ENCODE results near the gene ATP2B3. TPM values are rescaled to one million over a fixed set of nuclear protein-coding genes. Genes with fewer than 3 reads are reported as not detected.

ATP2B3 gene
- total and polyA plus RNA-seq, 11 donors, result 0.12 TPM; not detected in 10

DNA sequence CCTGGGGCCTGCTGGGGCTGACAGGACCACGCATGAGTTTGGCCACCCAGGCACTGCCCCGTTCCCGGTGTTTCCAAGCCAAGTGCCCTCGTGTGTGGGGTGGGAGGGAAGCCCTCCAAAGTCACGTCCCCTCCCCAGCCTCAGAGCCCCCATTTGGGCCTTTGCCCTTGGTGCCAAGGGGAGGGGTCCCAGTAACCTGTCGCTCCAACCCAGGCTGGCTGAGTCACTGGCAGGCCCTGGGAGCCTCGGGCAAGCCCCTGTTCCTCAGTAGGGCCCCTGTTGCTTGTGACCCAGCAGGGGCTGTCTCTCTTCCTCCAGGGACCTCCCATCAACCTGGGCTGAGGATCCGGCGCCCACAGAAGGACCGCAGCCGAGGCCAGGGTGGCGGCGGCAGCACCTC lies 36.4 kb upstream of the ATP2B3 start:
- no peak for ATAC-seq
- peaks cover 0 to 17% (median under 1%) of the 10 kb centered on the region in 12 donors for H3K4me1 ChIP-seq
- H3K36me3 ChIP-seq, result no peaks in the 10 kb centered on the region
- no peak for TF ChIP-seq POLR2A (IDR thresholded peaks at IDR 0.05)
- TF ChIP-seq, protein P1, sequence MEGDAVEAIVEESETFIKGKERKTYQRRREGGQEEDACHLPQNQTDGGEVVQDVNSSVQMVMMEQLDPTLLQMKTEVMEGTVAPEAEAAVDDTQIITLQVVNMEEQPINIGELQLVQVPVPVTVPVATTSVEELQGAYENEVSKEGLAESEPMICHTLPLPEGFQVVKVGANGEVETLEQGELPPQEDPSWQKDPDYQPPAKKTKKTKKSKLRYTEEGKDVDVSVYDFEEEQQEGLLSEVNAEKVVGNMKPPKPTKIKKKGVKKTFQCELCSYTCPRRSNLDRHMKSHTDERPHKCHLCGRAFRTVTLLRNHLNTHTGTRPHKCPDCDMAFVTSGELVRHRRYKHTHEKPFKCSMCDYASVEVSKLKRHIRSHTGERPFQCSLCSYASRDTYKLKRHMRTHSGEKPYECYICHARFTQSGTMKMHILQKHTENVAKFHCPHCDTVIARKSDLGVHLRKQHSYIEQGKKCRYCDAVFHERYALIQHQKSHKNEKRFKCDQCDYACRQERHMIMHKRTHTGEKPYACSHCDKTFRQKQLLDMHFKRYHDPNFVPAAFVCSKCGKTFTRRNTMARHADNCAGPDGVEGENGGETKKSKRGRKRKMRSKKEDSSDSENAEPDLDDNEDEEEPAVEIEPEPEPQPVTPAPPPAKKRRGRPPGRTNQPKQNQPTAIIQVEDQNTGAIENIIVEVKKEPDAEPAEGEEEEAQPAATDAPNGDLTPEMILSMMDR (IDR thresholded peaks at IDR 0.05), result no peak
- WGBS, 4 donors, result 93 to 100% (median 95%) methylated on average over 5 to 13 of the region's 13 CpGs
- no peak overlapping the region for H3K4me3 ChIP-seq
- no peak for DNase-seq
- H3K27me3 ChIP-seq, result peaks cover 0 to 2% (median 0%) of the 10 kb centered on the region in 9 donors
- H3K27ac ChIP-seq, result no peak overlapping the region
- intact Hi-C loops (cut with DNase I), result no loop called here
- no peaks in the 10 kb centered on the region for H3K9me3 ChIP-seq

DNA sequence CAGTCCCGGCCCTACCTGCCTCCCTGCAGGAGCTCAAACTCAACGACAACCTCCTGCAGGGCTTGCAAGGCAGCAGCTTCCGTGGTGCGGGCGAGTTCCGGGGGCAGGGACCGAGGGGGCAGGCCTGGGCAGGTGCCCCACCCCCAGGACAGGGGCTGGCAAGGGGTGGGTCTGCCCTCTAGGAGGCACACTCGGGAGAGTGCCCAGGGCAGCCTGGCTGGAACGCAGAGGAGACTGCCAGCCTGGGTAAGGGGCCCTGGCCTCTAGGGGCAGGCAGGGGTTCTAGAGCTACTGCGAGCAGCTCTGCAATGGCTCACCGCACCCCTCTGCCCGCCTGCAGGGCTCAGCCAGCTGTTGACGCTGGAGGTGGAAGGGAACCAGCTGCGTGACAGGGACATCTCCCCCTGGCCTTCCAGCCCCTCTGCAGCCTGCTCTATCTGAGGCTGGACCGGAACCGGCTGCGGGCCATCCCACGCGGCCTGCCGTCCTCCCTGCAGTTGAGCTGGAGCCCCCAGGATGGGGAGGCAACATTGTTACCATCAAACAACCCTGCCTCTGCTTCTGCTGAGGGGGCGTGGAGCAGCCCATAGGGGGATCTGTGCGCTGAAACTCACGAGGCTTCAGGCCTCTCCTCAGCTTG lies 34.9 kb upstream of the ATP2B3 start:
- 74 to 85% (median 83%) methylated on average over 12 to 23 of the region's 23 CpGs for WGBS, 4 donors
- H3K4me3 ChIP-seq, result no peak overlapping the region
- TF ChIP-seq POLR2A (IDR thresholded peaks at IDR 0.05), result no peak
- TF ChIP-seq, protein P1 (IDR thresholded peaks at IDR 0.05), result no peak
- DNase-seq, result no peak
- no peaks in the 10 kb centered on the region for H3K27me3 ChIP-seq
- peaks cover 0 to 5% (median 0%) of the 10 kb centered on the region in 12 donors for H3K4me1 ChIP-seq
- H3K9me3 ChIP-seq, result no peaks in the 10 kb centered on the region
- no peaks in the 10 kb centered on the region for H3K36me3 ChIP-seq
- intact Hi-C loops (cut with DNase I), result no loop called here
- no peak for ATAC-seq
- H3K27ac ChIP-seq, result no peak overlapping the region

DNA sequence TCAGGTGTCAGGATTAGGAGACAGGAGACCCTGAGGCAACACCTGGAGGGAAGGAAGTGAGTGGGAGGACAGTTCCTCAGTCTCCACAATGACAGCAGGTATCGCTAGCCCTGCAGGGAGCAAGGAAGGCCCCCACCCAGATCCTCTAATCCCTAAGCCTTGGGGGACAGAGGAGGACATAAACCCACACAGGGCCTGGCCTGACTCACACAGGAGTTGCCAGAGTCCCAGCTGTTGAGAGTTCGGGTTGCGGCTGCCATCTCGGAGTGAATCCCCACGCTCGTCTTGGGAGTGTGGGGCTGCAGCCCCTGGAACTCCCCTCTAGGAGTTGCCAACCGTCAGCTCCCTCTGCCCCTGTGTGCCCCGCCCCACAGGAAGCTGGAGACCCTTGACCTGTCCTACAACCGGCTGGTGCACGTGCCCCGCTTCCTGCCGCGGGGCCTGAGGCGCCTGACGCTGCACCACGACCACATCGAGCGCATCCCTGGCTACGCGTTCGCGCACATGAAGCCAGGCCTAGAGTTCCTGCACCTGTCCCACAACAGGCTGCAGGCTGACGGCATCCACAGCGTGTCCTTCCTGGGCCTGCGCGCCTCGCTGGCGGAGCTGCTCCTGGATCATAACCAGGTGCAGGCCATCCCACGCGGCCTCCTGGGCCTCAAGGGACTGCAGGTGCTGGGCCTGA lies 31.9 kb upstream of the ATP2B3 start:
- TF ChIP-seq POLR2A (IDR thresholded peaks at IDR 0.05), result no peak
- TF ChIP-seq, protein P1 (IDR thresholded peaks at IDR 0.05), result no peak
- no peaks in the 10 kb centered on the region for H3K9me3 ChIP-seq
- H3K36me3 ChIP-seq, result no peaks in the 10 kb centered on the region
- no peaks in the 10 kb centered on the region for H3K27me3 ChIP-seq
- intact Hi-C loops (cut with DNase I), result no loop called here
- H3K4me1 ChIP-seq, result peaks cover 0 to 18% (median 11%) of the 10 kb centered on the region in 12 donors
- ATAC-seq (no peak), DNase-seq (no peak)
- WGBS, 4 donors, result 68 to 92% (median 81%) methylated on average over 25 to 30 of the region's 30 CpGs
- H3K27ac ChIP-seq, result peak overlapping the region in 2 of 12 donors; percentile 19 to 43
- no peak overlapping the region for H3K4me3 ChIP-seq

DNA sequence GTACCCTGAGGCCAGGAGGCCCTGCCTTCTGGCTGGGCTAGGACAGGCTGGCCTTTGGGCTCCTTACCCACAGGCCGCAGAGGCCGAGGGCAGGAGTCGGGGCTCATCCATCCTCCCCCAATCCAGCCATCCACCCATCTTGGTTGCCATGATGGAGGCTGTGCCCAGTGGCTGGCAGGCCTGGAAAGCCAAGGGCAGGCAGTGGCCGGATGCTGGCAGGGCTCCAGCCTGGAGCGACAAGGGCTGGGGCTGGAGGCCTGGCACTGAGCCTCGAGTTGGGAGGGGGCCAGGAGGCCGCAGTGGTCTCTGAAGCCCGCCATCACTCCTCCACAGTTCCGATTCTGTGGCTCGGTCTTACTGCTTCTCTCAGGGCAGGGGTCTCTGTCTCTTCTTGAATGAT lies 31.3 kb upstream of the ATP2B3 start:
- Histone ChIP-seq H3K4me3 (no peak overlapping the region), H3K27ac (no peak overlapping the region), H3K9me3 (no peaks in the 10 kb centered on the region), H3K36me3 (no peaks in the 10 kb centered on the region), H3K27me3 (no peaks in the 10 kb centered on the region), H3K4me1 (peaks cover 0 to 19% (median 11%) of the 10 kb centered on the region in 12 donors)
- ATAC-seq (no peak), DNase-seq (no peak)
- 59 to 86% (median 78%) methylated on average over 7 to 10 of the region's 10 CpGs for WGBS, 4 donors
- intact Hi-C loops (cut with DNase I), result no loop called here
- TF ChIP-seq POLR2A (IDR thresholded peaks at IDR 0.05), result no peak
- TF ChIP-seq, protein P1 (IDR thresholded peaks at IDR 0.05), result no peak

All from heart left ventricle (tissue), 16 donors.